ENCODE measurements around the gene OR1E2. TPM values are rescaled to one million over a fixed set of nuclear protein-coding genes. Genes with fewer than 3 reads are reported as not detected.
"Not testable (repeated sequence)": the region's sequence is repeated elsewhere in the genome, so short reads cannot be mapped to it uniquely, and the experiment has no call there.

The OR1E2 gene
- total RNA-seq, 2 donors from 2014 or later: not detected

GRCh38 chr17:3411070-3411469 lies 22.6 kb downstream of the OR1E2 start, which contains the start of gene OR3A3:
OR3A3 (plus strand) TSS chr17:3411370.
- no peaks in the 10 kb centered on the region for H3K36me3 Mint-ChIP-seq (ENCODE audit: low read depth)
- Histone ChIP-seq H3K27me3 (ENCODE audit: control insufficient read depth, insufficient read depth, low read length, poor library complexity, severe bottlenecking) (no peaks in the 10 kb centered on the region), H3K4me1 (ENCODE audit: control insufficient read depth, insufficient read depth, low read length) (no peaks in the 10 kb centered on the region), H3K9me3 (ENCODE audit: control insufficient read depth, low read length) (peaks cover 25% of the 10 kb centered on the region), H3K9ac (ENCODE audit: extremely low read depth, low read length, poor library complexity, severe bottlenecking) (no peak within 1 kb of the TSS), H3K4me3 (ENCODE audit: low read length) (no peak within 1 kb of the TSS), H3K36me3 (ENCODE audit: control insufficient read depth, insufficient read depth, low read length) (no peaks in the 10 kb centered on the region), H3K27ac (ENCODE audit: low read depth, low read length) (no peak within 1 kb of the TSS)
- no peak within 1 kb of the TSS for H3K27ac Mint-ChIP-seq
- TF ChIP-seq, protein P1, sequence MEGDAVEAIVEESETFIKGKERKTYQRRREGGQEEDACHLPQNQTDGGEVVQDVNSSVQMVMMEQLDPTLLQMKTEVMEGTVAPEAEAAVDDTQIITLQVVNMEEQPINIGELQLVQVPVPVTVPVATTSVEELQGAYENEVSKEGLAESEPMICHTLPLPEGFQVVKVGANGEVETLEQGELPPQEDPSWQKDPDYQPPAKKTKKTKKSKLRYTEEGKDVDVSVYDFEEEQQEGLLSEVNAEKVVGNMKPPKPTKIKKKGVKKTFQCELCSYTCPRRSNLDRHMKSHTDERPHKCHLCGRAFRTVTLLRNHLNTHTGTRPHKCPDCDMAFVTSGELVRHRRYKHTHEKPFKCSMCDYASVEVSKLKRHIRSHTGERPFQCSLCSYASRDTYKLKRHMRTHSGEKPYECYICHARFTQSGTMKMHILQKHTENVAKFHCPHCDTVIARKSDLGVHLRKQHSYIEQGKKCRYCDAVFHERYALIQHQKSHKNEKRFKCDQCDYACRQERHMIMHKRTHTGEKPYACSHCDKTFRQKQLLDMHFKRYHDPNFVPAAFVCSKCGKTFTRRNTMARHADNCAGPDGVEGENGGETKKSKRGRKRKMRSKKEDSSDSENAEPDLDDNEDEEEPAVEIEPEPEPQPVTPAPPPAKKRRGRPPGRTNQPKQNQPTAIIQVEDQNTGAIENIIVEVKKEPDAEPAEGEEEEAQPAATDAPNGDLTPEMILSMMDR (conservative IDR thresholded peaks at IDR 0.05): no peak
- whole genome bisulfite sequencing, 2 experiments (ENCODE audit: insufficient coverage in 1 of 2, insufficient read length in 1 of 2): 80 to 84% methylated on average over 2 to 3 of the region's 3 CpGs
- peaks cover 70% of the 10 kb centered on the region for H3K9me3 Mint-ChIP-seq
- no peaks in the 10 kb centered on the region for H3K27me3 Mint-ChIP-seq (ENCODE audit: insufficient read depth)
- no peaks in the 10 kb centered on the region for H3K4me1 Mint-ChIP-seq
- H3K4me3 Mint-ChIP-seq: no peak within 1 kb of the TSS
- no peak for DNase-seq

GRCh38 chr17:3403856-3404255 lies 29.8 kb downstream of the OR1E2 start:
- H3K9ac ChIP-seq (ENCODE audit: extremely low read depth, low read length, poor library complexity, severe bottlenecking); H3K4me1 Mint-ChIP-seq; H3K27me3 Mint-ChIP-seq (ENCODE audit: insufficient read depth); H3K36me3 Mint-ChIP-seq (ENCODE audit: low read depth); H3K4me1 ChIP-seq (ENCODE audit: control insufficient read depth, insufficient read depth, low read length); H3K4me3 Mint-ChIP-seq; H3K4me3 ChIP-seq (ENCODE audit: low read length); H3K27ac ChIP-seq (ENCODE audit: low read depth, low read length); H3K36me3 ChIP-seq (ENCODE audit: control insufficient read depth, insufficient read depth, low read length); DNase-seq; H3K27ac Mint-ChIP-seq; H3K27me3 ChIP-seq (ENCODE audit: control insufficient read depth, insufficient read depth, low read length, poor library complexity, severe bottlenecking): not testable (repeated sequence)
- peaks cover 27% of the 10 kb centered on the region for H3K9me3 ChIP-seq (ENCODE audit: control insufficient read depth, low read length)
- H3K9me3 Mint-ChIP-seq: peaks cover 83% of the 10 kb centered on the region
- 40 to 100% methylated on average over 1 of the region's 1 CpG for WGBS, 2 experiments (ENCODE audit: insufficient coverage in 1 of 2, insufficient read length in 1 of 2)

- Histone ChIP-seq H3K4me3 (ENCODE audit: low read length) (no peak overlapping the region), H3K9me3 (ENCODE audit: control insufficient read depth, low read length) (peaks cover 16% of the 10 kb centered on the region), H3K27ac (ENCODE audit: low read depth, low read length) (no peak overlapping the region), H3K36me3 (ENCODE audit: control insufficient read depth, insufficient read depth, low read length) (no peaks in the 10 kb centered on the region), H3K27me3 (ENCODE audit: control insufficient read depth, insufficient read depth, low read length, poor library complexity, severe bottlenecking) (no peaks in the 10 kb centered on the region), H3K4me1 (ENCODE audit: control insufficient read depth, insufficient read depth, low read length) (no peaks in the 10 kb centered on the region), H3K9ac (ENCODE audit: extremely low read depth, low read length, poor library complexity, severe bottlenecking) (no peak overlapping the region)
- Mint-ChIP-seq H3K27me3 (ENCODE audit: insufficient read depth) (no peaks in the 10 kb centered on the region), H3K4me3 (no peak overlapping the region), H3K36me3 (ENCODE audit: low read depth) (no peaks in the 10 kb centered on the region), H3K4me1 (no peaks in the 10 kb centered on the region), H3K9me3 (peaks cover 72% of the 10 kb centered on the region), H3K27ac (no peak overlapping the region)
- 63 to 65% methylated on average over 2 of the region's 2 CpGs for WGBS, 2 experiments (ENCODE audit: insufficient coverage in 1 of 2, insufficient read length in 1 of 2)
- no peak for DNase-seq
- TF ChIP-seq, protein P1 (conservative IDR thresholded peaks at IDR 0.05): no peak
Measured at GRCh38 chr17:3401786-3402185, 31.9 kb downstream of the OR1E2 start.

DNA sequence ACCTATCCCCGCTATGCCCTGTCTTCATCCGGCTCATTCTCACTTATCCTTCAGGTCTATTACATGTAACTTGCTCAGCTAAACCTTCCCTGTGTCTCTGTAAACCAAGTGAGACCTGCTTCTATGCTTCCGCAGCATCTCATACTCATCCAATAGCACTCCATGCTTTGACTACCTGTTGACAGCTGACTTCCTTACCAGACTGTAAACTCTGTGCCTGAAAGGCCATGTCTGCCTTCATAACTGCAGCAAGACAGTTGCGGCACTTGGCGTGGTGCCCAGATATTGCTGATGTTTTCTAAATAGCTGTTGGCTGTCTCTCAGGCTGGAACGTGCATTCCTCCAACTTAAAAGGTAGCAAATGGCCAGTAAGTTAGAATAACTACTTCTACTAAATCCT lies 33.6 kb downstream of the OR1E2 start:
- no peaks in the 10 kb centered on the region for H3K36me3 ChIP-seq (ENCODE audit: control insufficient read depth, insufficient read depth, low read length)
- no peaks in the 10 kb centered on the region for H3K4me1 ChIP-seq (ENCODE audit: control insufficient read depth, insufficient read depth, low read length)
- no peaks in the 10 kb centered on the region for H3K36me3 Mint-ChIP-seq (ENCODE audit: low read depth)
- H3K27ac Mint-ChIP-seq: no peak overlapping the region
- no peak overlapping the region for H3K4me3 Mint-ChIP-seq
- peaks cover 9% of the 10 kb centered on the region for H3K9me3 ChIP-seq (ENCODE audit: control insufficient read depth, low read length)
- H3K9ac ChIP-seq (ENCODE audit: extremely low read depth, low read length, poor library complexity, severe bottlenecking): no peak overlapping the region
- 71 to 77% methylated on average over 6 of the region's 6 CpGs for WGBS, 2 experiments (ENCODE audit: insufficient coverage in 1 of 2, insufficient read length in 1 of 2)
- H3K27ac ChIP-seq (ENCODE audit: low read depth, low read length): no peak overlapping the region
- no peak overlapping the region for H3K4me3 ChIP-seq (ENCODE audit: low read length)
- H3K27me3 Mint-ChIP-seq (ENCODE audit: insufficient read depth): no peaks in the 10 kb centered on the region
- H3K4me1 Mint-ChIP-seq: no peaks in the 10 kb centered on the region
- DNase-seq: no peak
- H3K9me3 Mint-ChIP-seq: peaks cover 67% of the 10 kb centered on the region
- TF ChIP-seq, protein P1 (conservative IDR thresholded peaks at IDR 0.05): no peak
- no peaks in the 10 kb centered on the region for H3K27me3 ChIP-seq (ENCODE audit: control insufficient read depth, insufficient read depth, low read length, poor library complexity, severe bottlenecking)
